HUES48 (cell line): ENCODE data around the gene INTS1.

Source experiments
- H3K27ac ChIP-seq: one replicate; pipeline ENCODE4 v1.7.0; 2013; ENCODE audit warnings: low read depth, low read length, inconsistent platforms
- H3K27me3 ChIP-seq: 2 replicates; pipeline ENCODE4 v1.6.1; 2013; ENCODE audit warnings: mild to moderate bottlenecking, low read length; ENCODE audit not compliant: control insufficient read depth, insufficient read depth
- H3K36me3 ChIP-seq: 2 replicates; pipeline ENCODE4 v1.6.1; 2013; ENCODE audit warnings: low read length; ENCODE audit not compliant: control insufficient read depth, insufficient read depth
- H3K4me1 ChIP-seq: 2 replicates; pipeline ENCODE4 v1.6.1; 2013; ENCODE audit warnings: mild to moderate bottlenecking, low read length; ENCODE audit not compliant: control insufficient read depth, insufficient read depth
- H3K4me3 ChIP-seq: 2 replicates; pipeline ENCODE4 v1.5.1; 2013; ENCODE audit warnings: mild to moderate bottlenecking, low read depth, low read length
- H3K9ac ChIP-seq: 2 replicates; pipeline ENCODE4 v1.6.1; 2013; ENCODE audit warnings: mild to moderate bottlenecking, low read depth, low read length, moderate library complexity
- H3K9me3 ChIP-seq: 2 replicates; pipeline ENCODE4 v1.6.1; 2013; ENCODE audit warnings: low read length; ENCODE audit not compliant: control insufficient read depth, insufficient read depth

INTS1 gene

DNA sequence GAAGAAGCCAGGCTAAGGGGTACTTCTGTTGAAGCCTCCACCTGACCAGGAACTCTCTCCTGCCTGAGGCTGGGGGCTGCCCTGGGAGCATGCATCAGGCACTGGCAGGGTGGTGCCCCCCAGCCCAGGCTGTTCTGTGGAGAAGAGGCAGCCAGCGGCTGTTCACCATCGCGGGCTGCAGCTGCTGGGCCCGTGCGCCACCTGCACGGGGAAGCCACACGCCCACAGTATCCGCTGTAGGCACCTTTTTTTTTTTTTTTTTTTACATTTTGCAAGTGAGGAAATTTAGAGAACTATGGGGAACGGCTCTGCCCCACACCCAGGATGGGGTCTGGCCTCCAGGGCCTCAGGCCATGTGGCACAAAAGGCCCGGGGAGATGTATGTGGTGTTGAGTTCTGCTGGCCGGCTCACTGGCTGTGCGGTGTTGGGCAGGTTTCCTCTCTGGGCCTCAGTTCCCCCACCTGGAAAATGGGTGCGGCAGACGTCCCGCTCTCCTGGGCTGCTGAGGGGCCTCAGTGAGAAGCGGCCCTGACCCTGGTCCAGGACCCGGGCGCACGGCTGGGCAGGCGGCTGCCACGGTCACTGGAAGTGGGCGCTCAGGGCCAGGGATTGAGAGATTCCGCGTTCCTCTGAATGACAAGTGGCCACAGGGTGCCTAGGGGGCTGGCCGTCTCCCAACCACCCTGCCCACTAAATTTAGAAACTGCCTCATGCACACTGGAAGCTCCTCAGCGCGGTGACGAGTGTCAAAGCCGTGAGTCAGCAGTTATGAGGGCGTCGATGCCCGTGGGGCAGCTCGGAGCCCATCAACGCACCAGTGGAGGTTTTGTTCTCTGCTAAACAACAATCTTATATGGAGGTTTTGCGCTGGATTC, 8.8 kb upstream of the INTS1 start:
- no peak overlapping the region for H3K9ac ChIP-seq
- no peaks in the 10 kb centered on the region for H3K36me3 ChIP-seq
- H3K27me3 ChIP-seq = no peaks in the 10 kb centered on the region
- H3K4me1 ChIP-seq = no peaks in the 10 kb centered on the region
- H3K4me3 ChIP-seq = no peak overlapping the region
- no peaks in the 10 kb centered on the region for H3K9me3 ChIP-seq
- H3K27ac ChIP-seq = no peak overlapping the region

DNA sequence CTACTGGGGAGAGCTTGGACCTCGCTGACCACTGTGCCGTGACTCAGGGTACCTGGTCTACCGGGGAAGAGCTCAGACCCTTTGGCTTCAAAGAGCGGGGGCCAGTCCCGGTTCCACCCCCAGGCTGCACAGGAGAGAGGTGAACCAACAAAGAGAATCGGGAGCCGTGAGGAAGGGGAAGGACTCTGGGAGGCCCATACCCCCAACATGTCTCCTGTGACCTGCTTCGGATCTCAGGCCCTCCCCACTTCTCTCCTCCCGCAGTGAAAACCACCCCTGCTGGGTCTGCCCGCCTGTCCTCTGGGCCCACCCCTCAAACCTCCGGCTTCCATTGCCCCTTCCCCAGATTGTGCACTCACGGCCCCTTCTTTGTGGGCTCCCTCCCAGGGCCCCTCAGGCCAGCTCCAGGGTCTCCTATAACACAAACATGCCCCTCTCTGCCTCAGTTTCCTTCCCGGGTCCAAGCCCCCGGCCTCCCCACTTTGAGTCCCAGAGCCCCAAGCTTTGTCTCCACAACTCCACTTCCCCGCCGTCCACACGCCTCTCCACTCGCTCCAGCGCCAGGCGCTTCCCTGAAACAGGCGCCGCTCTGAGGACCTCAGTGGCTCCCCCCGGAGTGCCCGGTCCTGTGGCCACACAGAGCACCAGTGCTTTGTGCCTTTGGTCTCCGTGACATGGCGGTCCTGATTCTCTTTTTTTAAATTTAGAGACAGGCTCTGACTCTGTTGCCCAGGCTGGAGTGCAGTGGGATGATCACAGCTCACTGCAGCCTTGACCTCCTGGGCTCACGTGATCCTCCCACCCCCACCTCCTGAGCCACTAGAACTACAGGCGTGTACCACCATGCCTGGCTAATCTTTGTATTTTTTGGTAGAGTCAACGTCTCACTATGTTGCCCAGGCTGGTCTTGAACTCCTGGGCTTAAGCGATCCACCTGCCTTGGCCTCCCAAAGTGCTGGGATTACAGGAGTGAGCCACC, 7.5 kb upstream of the INTS1 start:
- H3K4me3 ChIP-seq = no peak overlapping the region
- no peak overlapping the region for H3K27ac ChIP-seq
- no peaks in the 10 kb centered on the region for H3K4me1 ChIP-seq
- H3K36me3 ChIP-seq = no peaks in the 10 kb centered on the region
- H3K9me3 ChIP-seq = no peaks in the 10 kb centered on the region
- H3K9ac ChIP-seq = no peak overlapping the region
- no peaks in the 10 kb centered on the region for H3K27me3 ChIP-seq

DNA sequence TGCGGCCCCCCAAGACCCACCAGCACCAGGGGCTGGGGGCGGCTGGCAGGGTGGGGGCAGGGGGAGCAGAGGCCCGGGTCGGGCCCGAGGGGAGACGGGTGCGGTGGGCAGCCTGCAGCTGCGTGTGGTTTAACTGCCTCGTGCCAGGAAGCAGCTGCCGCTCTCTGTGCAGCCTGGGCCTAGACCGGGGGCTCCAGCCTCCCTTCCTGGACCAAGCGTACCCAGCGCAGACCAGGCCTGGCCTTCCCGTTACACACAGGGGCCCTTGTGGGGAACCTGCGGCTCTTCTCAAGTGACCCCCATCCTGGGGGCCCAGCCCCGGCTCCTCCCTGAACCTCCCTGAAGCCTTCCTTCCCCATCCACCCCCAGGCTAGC, 6.6 kb upstream of the INTS1 start:
- no peak overlapping the region for H3K27ac ChIP-seq
- no peak overlapping the region for H3K4me3 ChIP-seq
- H3K27me3 ChIP-seq = no peaks in the 10 kb centered on the region
- H3K36me3 ChIP-seq = no peaks in the 10 kb centered on the region
- H3K9me3 ChIP-seq = no peaks in the 10 kb centered on the region
- no peaks in the 10 kb centered on the region for H3K4me1 ChIP-seq
- H3K9ac ChIP-seq = no peak overlapping the region

DNA sequence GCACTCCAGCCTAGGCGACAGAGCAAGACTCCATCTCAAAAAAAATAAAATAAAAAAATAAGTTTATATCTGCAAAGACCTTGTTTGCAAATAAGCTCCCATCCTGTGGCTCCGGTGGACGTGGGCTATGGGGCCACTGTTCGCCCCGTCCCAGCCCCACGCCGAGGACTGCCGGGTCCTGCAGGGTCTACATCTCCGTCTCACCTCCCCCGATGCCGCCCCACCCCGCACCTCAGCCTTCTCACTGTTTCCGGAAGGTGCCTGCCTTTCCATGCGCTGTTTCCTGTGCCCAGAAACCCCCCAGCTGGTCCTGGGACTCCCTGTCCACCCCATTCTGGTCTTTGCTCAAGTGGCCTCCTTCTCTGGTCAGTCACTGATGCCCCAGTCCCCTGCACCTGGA, 5.0 kb upstream of the INTS1 start:
- H3K36me3 ChIP-seq = no peaks in the 10 kb centered on the region
- H3K27me3 ChIP-seq = no peaks in the 10 kb centered on the region
- H3K27ac ChIP-seq = no peak overlapping the region
- no peaks in the 10 kb centered on the region for H3K9me3 ChIP-seq
- no peaks in the 10 kb centered on the region for H3K4me1 ChIP-seq
- H3K4me3 ChIP-seq = no peak overlapping the region
- H3K9ac ChIP-seq = no peak overlapping the region

DNA sequence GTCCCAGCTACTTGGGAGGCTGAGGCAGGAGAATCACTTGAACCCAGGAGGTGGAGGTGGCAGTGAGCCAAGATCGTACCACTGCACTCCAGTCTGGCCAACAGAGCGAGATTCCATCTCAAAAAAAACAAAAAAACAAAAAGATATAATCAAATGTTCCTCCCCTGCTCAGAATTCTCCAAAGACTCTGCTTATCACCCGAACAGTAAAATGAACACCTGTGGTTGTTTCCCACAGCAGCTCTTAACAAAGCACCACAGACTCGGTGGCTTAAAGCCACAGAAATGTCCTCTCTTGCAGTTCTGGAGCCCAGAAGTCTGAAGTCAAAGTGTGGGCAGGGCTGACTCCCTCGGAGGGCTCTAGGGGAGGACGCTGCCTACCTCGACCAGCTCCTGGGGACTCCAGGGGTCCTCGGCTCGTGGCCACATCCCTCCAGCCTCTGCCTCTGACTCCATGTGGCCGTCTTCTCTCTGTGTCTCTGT, 4.1 kb upstream of the INTS1 start:
- no peaks in the 10 kb centered on the region for H3K27me3 ChIP-seq
- no peaks in the 10 kb centered on the region for H3K9me3 ChIP-seq
- no peak overlapping the region for H3K27ac ChIP-seq
- no peak overlapping the region for H3K4me3 ChIP-seq
- no peak overlapping the region for H3K9ac ChIP-seq
- H3K36me3 ChIP-seq = no peaks in the 10 kb centered on the region
- H3K4me1 ChIP-seq = no peaks in the 10 kb centered on the region

DNA sequence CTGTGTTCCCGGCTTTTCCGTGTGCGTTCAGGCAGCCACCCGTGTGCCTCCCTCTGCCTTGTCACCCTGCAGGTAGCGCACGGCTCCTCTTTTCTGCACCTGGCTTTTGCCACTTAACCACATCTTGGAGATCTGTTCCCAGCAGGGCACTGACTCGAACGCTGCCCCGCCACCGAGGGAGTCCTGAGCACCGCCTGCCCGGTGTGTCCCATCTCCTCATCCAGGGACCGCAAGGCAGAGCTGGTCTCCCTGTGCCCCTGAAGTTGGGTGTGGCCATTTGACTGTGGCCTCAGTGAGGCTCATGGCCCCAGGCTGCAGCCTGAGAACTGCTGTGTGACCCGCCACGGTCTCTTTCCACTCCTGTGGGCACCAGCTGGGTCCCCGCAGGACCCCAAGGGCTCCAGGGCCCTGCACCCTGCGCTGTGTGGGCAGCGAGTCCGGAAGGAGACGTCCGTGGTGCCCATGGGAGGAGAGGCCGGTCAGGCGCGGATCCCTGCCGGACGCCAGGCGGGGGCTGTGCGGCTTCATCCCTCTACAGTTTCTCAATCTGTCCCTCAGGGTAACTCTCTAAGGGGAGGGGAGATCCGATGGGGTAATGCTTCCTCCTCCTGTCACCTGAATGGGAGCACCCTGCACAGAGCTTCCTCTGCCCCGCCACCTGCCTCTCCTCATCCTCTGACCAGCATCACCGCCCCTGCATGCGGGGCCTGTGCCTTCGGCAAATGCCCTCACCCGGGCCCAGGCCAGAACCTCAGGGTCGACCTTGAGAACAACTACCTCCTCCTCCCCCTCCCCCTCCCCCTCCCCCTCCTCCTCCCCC, 1.8 kb upstream of the INTS1 start:
- no peaks in the 10 kb centered on the region for H3K9me3 ChIP-seq
- no peak overlapping the region for H3K9ac ChIP-seq
- peaks cover 21% of the 10 kb centered on the region for H3K36me3 ChIP-seq
- H3K4me1 ChIP-seq = peaks cover 5% of the 10 kb centered on the region
- H3K27ac ChIP-seq = no peak overlapping the region
- no peak overlapping the region for H3K4me3 ChIP-seq
- no peaks in the 10 kb centered on the region for H3K27me3 ChIP-seq

DNA sequence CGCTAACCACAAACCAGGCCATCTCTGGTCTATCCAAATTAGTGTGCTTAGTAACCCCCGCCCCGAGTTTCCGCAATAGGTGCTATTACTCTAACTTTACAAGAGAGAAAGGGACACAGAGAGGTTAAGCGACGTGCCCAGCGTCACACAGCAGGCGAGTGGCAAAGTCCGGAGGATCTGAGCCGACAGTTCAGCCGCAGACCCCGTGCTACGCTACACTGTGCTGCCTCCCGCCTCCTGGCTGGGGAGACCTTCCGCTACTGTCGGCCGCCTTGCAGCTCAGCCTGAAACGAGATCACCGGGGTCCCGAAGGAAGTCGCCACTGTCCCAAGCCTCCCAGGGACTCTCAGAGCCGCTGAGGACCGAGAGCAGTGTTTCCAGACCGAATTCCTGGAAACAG, 799 bp downstream of the INTS1 start:
- Histone ChIP-seq H3K4me1 (peaks cover 5% of the 10 kb centered on the region), H3K27ac (peak overlapping the region; percentile 64), H3K9ac (peak overlapping the region; percentile 80), H3K27me3 (no peaks in the 10 kb centered on the region), H3K4me3 (peak overlapping the region; percentile 94), H3K9me3 (no peaks in the 10 kb centered on the region), H3K36me3 (peaks cover 42% of the 10 kb centered on the region)

DNA sequence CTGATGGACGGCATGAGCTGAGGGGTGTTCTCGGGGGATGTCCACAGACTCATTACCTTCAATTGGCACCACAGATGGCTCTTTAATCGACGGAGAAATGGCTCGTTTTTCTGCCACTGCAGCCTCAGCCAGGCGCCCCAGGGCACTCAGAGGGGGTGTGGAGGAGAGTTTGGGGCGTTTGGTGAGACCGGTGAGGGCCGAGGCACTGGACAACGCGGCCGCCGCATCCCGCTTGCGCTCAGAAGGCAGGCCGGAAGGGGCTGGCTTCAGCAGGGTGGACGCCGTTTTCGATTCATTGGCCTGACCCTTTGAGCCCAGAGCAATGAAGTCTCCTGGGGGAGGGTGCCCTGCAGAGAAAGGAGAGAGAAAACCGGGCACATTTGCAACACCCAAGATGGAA, 1.3 kb downstream of the INTS1 start:
- no peak overlapping the region for H3K27ac ChIP-seq
- peak overlapping the region; percentile 94 for H3K4me3 ChIP-seq
- no peaks in the 10 kb centered on the region for H3K27me3 ChIP-seq
- no peak overlapping the region for H3K9ac ChIP-seq
- H3K9me3 ChIP-seq = no peaks in the 10 kb centered on the region
- H3K4me1 ChIP-seq = peaks cover 5% of the 10 kb centered on the region
- H3K36me3 ChIP-seq = peaks cover 47% of the 10 kb centered on the region

DNA sequence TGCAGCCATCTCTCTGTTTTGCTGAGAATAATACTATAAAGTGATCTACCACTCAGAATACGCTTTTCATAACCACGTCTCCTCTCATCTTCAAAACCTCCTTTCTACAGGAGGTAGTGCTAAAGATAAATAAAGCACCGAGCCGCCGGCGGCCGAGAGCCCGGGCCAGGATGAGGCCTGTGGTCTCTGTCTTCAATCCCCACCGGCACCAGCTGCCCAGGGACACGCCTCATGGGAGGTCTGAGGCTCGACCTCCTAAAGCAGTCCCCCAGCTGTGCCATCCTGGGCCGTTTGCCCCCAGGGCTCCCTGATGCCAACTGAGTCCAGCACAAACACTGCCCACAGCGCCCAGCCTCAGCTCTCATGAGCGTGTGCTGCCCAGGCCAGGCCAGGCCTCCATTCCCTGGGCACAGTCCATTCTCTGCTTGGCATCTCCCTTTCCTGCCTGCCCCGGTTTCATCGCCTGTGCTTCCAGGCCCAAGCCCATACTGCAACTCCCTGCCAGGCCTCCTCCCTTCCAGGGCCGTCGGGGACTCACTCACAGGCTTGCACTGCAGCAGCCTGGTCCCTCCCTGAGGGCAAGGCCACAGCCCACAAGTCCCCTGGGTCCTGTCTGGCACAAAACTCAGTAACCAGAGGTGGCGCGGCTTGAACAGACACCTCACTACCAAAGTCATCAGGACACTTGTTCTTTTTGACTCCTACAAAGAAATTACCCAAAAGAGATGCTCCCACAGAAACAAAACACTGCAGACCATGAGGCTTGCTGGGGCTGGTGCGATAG, 2.5 kb downstream of the INTS1 start:
- peaks cover 59% of the 10 kb centered on the region for H3K36me3 ChIP-seq
- H3K9me3 ChIP-seq = no peaks in the 10 kb centered on the region
- H3K9ac ChIP-seq = no peak overlapping the region
- H3K4me1 ChIP-seq = peaks cover 5% of the 10 kb centered on the region
- no peaks in the 10 kb centered on the region for H3K27me3 ChIP-seq
- H3K4me3 ChIP-seq = no peak overlapping the region
- H3K27ac ChIP-seq = no peak overlapping the region
